Stimulated activated CD4-positive, alpha-beta T cell treated with anti-CD3 and anti-CD28 coated beads, Interleukin-1b, Interleukin-23, amount 100 ng/mL, for 48 hours (primary cell): ENCODE measurements around the gene ABCC3.

Experiments used
- DNase-seq: peaks from one replicate; pipeline ENCODE4 v3.0.0-alpha.2; 2020

Gene ABCC3

DNA sequence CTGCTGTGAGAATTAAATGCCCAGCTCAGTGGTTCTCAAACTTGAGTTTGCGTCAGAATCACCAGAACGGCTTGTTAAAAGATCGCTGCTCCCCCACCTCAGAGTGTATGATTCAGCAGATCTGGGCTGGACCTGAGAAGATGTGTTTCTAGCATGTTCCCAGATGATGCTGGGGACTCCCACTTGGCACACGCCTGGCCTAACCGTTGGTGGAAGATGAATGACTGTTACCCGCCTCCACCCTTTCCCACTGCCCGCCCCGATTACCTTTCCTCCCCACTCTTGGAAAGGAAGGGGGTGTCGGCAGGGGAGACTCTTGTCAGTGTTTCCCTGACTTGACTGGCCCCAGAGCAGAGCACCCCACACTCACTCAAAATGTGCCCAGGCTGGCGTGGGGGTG, 29.3 kb upstream of the ABCC3 start:
- no peak for DNase-seq

GRCh38 chr17:50607522-50608175, 27.0 kb upstream of the ABCC3 start:
- DNase-seq = no peak

DNA sequence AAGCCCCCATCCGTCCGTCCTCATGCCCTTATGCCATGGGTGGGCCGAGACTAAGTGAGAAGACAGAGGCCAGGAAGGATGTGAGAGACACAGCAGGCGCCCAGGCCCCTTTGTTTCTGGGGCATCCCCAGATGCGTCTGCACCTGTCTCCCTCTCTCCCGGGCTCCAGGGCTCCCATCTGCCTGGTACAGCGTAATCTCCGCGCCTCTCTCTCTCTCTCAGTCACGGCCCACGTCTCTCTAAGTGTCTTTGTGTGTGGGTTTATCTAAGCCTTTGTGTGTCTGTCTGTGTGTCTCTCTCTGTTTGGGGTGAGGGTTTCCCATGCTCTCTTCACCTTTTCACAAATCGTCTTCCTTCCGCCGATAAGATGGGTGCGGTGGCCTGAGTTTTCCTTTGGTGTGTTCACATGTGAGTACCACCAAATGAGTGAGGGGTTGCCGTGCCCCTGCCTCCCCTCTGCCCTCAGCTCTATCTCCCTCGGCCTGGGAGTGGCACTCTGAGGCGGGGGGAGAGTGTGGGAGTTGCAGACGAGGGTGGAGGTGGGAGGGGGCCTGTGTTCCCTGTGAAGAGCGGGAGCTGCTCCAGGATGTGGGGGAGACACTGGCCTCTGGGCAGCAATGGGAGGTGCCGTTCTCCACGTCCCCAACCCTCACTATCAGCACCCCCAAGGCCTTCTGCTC, 25.8 kb upstream of the ABCC3 start:
- DNase-seq = no peak

GRCh38 chr17:50609380-50610074, 25.2 kb upstream of the ABCC3 start:
- no peak for DNase-seq

- DNase-seq = no peak
Measured at GRCh38 chr17:50611634-50612033, 23.0 kb upstream of the ABCC3 start.

DNA sequence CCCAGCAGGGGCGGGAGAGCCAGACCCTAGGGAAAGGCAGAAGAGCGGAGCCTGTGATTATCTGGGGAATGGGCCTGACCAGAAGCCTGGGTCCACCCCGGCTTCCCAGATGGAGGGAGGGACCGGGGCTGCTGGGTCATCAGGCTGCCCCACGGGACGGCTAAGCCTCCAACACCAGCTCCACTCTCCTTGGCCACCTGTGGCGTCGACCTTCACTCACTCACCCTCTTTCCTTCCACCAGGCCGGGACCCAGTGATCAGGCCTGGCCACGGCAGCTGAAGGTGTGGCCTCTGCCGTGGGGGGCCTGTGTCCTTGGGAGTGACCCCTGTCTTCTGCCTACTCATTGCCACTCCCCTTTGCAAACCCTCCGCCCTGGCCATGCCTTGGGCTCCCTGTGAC, 22.4 kb upstream of the ABCC3 start:
- no peak for DNase-seq

DNA sequence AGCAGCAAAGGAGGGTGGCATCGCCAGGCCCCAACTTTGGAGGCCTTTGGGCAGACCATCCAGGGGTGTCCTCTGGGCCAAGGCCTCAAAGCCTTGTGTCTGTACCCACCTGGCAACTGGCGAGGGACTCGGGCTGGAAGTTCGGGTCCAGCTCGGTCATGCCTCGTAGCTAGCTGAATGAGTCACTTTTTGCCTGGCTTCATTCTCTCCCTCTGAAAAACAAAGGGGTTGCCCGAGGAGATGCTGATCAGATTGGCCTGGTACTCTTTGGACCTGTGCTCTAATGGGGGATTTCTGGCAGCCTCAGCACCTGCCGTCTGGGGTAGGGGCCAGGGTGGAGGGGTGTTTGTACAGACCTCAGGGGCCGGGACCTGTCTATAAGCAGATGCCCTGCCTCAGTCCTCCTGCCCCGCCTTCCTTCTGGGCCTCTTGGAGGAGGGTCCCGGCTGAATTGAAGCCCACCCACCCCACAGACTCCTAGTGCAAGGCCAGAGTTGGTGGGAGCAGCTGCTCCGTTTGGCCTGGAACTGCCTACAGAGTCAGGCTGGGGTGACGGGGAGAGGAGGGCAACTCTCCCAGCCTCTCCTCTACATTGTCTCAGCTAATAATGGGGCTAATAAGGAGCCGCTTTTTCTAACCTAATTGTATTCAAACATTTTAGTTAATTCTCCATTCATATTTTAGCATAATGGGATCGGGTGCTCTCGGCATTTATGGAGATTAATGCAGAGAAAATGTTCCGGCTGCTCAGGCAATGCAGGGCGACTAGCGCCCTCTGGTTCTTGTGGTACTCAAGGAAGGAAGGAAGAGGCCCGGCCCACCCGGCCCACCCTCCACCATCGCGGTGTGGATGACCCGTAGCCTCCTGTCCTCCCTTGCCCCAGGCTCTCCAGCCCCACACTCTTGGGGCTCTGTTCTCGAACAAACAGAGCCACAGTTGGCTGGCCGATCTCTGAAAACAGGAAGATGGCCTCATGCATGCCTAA, 21.4 kb upstream of the ABCC3 start:
- no peak for DNase-seq

DNA sequence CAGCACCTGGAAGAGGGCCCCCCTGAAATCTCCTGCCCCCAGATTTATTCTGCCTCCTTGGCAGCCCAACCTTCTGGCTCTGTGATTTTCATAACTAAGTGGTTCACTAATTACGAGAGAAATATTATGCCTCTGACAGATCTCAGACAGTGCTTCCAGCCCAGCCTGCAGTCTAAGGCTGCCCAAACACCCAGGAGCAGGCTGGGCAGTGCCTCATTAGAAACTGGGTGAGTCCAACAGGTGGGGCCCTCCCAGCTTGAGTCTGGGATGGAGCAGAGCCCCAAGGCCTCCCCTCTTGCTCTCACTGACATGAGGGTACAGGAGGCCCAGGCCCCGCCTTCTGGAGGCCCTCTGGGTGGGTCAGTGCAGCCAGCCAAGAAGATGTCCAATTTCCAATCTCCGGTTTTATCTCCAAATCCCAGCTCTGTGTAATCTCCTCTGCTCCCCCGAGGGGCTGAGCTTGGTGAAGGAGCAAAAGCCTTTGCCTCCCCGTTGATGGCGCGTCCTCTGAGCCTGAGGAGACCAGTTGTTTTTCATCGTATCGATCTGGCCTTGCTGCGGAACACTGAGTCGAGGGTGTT, 20.1 kb upstream of the ABCC3 start:
- DNase-seq = no peak

DNA sequence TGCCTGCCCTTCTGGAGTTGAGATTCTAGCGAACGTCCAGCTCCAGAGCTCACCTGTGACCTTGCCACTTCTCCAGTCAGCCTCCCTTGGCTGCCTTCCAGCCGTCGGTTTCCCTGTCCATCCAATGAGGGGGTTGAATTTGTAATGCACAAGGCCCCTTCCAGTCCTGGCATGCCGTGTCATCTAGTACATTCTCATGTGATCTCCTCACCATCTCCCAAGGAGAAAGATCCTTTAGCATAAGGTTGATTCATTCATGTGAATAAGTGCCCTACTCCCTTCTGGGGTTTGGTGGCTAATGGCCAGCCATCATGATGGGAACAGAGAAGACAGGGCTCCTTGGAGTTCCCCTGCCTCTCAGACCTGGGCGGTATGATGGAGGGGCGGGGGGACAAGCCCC, 18.9 kb upstream of the ABCC3 start:
- no peak for DNase-seq

DNA sequence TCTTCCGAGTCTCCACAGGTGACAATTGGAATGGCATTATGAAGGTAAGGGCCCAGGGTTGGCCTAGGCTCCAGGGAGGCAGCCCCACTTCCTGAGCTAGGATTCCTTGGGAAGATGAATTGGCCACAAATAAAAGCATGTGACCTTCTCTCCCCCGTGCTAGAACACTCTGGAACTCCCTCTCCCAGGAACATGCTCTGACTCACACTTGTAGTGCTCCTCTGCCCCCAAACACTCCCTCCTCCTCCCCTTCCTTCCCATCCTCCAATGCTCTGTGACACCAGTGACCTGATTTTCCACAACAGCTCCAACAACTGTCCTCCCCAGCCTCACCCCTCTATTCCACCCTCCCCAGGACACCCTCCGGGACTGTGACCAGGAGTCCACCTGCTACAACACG, 16.4 kb upstream of the ABCC3 start:
- DNase-seq = no peak

DNA sequence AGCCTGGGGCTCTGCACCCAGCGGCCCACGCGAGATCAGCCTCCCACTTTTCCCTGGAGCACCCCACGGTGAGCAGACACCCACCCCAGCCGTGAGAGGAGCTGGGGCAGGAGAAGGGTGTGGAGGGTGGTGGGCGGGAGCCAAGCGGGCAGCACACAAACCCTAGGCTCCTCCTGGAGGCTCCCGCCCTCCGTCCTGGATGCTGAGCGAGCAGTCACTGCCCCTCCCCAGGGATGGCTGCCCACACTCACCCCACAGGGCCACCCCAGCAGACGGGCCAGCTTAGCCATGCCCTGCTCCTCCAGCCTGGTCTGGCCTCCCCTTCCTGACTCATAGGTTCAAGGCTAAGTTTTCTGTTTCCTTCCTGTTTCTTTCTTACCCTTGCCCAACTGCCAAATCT, 15.7 kb upstream of the ABCC3 start:
- no peak for DNase-seq

DNA sequence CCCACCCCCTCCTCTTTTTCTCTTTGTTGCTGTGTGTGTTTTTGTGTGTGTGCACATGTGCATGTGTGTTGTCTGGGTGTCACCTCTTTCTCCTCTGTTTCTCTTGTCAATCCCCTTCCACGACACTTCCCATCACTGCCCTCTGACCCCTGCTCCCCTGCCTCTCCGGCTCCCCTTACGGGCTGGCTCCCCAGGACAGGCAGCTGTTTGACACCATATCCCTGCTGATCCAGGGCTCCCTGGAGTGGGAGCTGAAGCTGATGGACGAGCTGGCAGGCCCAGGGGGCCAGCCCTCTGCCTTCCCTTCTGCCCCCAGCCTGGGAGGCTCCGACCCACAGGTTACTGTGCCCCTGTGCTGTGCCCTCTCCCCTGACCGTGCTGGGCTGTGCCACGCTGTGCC, 15.2 kb upstream of the ABCC3 start:
- DNase-seq = no peak

GRCh38 chr17:50620237-50620636, 14.4 kb upstream of the ABCC3 start:
- no peak for DNase-seq

GRCh38 chr17:50620858-50621257, 13.8 kb upstream of the ABCC3 start:
- no peak for DNase-seq

GRCh38 chr17:50621574-50622031, 13.1 kb upstream of the ABCC3 start:
- DNase-seq = no peak

- DNase-seq = no peak
Measured at GRCh38 chr17:50624321-50624934, 10.3 kb upstream of the ABCC3 start.

DNA sequence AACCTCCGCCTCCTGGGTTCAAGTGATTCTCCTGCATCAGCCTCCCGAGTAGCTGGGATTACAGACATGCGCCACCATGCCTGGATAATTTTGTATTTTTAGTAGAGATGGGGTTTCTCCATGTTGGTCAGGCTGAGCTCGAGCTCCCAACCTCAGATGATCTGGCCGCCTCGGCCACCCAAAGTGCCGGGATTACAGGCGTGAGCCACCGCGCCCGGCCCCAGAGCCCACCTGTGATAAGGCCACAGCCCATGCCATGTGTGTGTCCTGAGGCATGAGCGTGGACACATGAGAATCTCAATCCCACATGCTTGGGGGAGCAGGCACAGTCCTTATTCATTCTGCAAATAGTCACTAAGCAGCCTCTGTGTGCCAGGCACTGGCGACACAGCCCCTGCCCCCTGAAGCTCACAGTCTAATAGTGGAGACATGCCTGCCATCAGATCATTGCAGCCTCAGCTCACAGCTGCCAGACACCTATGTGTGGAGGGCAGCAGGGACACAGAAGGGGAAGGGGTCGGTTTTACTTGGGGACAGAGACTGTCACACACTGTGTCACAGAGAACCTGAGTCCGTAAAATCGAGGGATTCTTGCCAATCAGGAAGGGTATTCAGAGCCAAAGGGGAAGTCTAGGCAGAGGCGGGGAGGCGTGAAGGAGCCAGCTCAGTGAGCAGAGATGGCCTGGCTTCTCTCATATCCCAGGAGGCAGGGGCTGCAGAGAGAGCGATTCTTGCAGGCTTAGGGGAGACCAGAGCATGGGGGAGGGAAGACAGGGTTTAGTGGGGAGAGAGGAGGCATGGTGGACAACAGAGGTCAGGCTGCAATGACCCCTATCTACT, 9.4 kb upstream of the ABCC3 start:
- DNase-seq = no peak

DNA sequence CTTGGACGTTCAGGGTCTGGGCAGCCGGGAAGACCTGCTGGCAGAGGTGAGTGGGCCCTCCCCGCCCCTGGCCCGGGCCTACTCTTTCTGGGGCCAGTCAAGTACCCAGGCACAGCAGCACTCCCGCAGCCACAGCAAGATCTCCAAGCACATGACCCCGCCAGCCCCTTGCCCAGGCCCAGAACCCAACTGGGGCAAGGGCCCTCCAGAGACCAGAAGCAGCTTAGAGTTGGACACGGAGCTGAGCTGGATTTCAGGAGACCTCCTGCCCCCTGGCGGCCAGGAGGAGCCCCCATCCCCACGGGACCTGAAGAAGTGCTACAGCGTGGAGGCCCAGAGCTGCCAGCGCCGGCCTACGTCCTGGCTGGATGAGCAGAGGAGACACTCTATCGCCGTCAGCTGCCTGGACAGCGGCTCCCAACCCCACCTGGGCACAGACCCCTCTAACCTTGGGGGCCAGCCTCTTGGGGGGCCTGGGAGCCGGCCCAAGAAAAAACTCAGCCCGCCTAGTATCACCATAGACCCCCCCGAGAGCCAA, 8.6 kb upstream of the ABCC3 start:
- DNase-seq = peak; percentile 64

- no peak for DNase-seq
Measured at GRCh38 chr17:50627036-50627781, 7.5 kb upstream of the ABCC3 start.
